ENCODE data around the gene UBR3.

DNA sequence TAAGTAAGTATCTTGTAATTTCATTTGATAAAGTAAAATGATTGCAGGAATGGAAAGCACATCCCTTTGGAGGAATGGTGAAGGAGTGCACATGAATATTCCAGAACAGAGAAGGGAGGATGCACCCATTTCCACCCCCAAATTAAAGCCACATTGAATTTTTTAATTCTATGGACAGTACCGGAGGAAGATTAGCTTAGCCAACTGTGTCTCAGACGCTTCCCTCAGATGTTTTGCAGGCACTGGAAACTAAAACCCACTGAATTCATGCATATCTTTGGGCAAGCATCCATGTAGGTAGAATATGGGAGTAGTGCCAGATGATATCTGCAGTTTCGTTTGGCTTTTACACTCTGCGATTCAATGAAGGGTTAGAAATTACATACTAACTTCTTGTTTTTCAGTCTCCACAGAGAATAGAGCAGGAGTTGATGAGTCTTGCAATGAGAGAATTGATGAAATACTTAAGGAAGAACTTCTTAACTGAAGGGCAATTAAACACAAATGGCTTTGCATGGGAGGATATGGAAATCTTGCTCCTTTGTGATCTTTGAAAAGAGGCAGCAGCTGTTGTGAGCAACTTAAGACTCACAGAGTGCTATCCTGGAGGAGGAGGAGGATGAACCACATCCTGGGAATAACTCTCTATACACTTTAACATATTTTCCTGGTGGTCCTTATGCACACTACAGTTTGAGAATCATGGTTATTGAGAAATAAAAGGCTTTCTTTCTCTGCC lies 279.0 kb downstream of the UBR3 start:
- no peak for TF ChIP-seq JUNB (IDR thresholded peaks at IDR 0.05; ENCODE audit: unreplicated experiment)
- no peak for TF ChIP-seq POLR2AphosphoS5 (IDR thresholded peaks at IDR 0.05; ENCODE audit: low read depth)
- TF ChIP-seq, protein P1, sequence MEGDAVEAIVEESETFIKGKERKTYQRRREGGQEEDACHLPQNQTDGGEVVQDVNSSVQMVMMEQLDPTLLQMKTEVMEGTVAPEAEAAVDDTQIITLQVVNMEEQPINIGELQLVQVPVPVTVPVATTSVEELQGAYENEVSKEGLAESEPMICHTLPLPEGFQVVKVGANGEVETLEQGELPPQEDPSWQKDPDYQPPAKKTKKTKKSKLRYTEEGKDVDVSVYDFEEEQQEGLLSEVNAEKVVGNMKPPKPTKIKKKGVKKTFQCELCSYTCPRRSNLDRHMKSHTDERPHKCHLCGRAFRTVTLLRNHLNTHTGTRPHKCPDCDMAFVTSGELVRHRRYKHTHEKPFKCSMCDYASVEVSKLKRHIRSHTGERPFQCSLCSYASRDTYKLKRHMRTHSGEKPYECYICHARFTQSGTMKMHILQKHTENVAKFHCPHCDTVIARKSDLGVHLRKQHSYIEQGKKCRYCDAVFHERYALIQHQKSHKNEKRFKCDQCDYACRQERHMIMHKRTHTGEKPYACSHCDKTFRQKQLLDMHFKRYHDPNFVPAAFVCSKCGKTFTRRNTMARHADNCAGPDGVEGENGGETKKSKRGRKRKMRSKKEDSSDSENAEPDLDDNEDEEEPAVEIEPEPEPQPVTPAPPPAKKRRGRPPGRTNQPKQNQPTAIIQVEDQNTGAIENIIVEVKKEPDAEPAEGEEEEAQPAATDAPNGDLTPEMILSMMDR (conservative IDR thresholded peaks at IDR 0.05; ENCODE audit: low read depth in 2 of 2) = no peak
- no peak for TF ChIP-seq ZNF331 (CRISPR knock-in tag; IDR thresholded peaks at IDR 0.05; ENCODE audit: low read depth)
- TF ChIP-seq, protein P2, sequence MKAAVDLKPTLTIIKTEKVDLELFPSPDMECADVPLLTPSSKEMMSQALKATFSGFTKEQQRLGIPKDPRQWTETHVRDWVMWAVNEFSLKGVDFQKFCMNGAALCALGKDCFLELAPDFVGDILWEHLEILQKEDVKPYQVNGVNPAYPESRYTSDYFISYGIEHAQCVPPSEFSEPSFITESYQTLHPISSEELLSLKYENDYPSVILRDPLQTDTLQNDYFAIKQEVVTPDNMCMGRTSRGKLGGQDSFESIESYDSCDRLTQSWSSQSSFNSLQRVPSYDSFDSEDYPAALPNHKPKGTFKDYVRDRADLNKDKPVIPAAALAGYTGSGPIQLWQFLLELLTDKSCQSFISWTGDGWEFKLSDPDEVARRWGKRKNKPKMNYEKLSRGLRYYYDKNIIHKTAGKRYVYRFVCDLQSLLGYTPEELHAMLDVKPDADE (IDR thresholded peaks at IDR 0.05) = no peak
- TF ChIP-seq NANOG (IDR thresholded peaks at IDR 0.05; ENCODE audit: borderline replicate concordance) = peak; percentile 93
- TF ChIP-seq EZH2 (IDR thresholded peaks at IDR 0.05; ENCODE audit: low read depth, unreplicated experiment) = no peak
- TF ChIP-seq, protein P3, sequence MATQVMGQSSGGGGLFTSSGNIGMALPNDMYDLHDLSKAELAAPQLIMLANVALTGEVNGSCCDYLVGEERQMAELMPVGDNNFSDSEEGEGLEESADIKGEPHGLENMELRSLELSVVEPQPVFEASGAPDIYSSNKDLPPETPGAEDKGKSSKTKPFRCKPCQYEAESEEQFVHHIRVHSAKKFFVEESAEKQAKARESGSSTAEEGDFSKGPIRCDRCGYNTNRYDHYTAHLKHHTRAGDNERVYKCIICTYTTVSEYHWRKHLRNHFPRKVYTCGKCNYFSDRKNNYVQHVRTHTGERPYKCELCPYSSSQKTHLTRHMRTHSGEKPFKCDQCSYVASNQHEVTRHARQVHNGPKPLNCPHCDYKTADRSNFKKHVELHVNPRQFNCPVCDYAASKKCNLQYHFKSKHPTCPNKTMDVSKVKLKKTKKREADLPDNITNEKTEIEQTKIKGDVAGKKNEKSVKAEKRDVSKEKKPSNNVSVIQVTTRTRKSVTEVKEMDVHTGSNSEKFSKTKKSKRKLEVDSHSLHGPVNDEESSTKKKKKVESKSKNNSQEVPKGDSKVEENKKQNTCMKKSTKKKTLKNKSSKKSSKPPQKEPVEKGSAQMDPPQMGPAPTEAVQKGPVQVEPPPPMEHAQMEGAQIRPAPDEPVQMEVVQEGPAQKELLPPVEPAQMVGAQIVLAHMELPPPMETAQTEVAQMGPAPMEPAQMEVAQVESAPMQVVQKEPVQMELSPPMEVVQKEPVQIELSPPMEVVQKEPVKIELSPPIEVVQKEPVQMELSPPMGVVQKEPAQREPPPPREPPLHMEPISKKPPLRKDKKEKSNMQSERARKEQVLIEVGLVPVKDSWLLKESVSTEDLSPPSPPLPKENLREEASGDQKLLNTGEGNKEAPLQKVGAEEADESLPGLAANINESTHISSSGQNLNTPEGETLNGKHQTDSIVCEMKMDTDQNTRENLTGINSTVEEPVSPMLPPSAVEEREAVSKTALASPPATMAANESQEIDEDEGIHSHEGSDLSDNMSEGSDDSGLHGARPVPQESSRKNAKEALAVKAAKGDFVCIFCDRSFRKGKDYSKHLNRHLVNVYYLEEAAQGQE (IDR thresholded peaks at IDR 0.05; ENCODE audit: unreplicated experiment) = no peak
- no peak for TF ChIP-seq EZH2phosphoT487 (IDR thresholded peaks at IDR 0.05; ENCODE audit: unreplicated experiment)
- TF ChIP-seq STAT1 (IDR thresholded peaks at IDR 0.05; ENCODE audit: unreplicated experiment) = no peak
- TF ChIP-seq ZNF114 (CRISPR knock-in tag; IDR thresholded peaks at IDR 0.05) = no peak
- no peak for TF ChIP-seq CREB1 (CRISPR knock-in tag; IDR thresholded peaks at IDR 0.05; ENCODE audit: low read depth)
- TF ChIP-seq, protein P4, sequence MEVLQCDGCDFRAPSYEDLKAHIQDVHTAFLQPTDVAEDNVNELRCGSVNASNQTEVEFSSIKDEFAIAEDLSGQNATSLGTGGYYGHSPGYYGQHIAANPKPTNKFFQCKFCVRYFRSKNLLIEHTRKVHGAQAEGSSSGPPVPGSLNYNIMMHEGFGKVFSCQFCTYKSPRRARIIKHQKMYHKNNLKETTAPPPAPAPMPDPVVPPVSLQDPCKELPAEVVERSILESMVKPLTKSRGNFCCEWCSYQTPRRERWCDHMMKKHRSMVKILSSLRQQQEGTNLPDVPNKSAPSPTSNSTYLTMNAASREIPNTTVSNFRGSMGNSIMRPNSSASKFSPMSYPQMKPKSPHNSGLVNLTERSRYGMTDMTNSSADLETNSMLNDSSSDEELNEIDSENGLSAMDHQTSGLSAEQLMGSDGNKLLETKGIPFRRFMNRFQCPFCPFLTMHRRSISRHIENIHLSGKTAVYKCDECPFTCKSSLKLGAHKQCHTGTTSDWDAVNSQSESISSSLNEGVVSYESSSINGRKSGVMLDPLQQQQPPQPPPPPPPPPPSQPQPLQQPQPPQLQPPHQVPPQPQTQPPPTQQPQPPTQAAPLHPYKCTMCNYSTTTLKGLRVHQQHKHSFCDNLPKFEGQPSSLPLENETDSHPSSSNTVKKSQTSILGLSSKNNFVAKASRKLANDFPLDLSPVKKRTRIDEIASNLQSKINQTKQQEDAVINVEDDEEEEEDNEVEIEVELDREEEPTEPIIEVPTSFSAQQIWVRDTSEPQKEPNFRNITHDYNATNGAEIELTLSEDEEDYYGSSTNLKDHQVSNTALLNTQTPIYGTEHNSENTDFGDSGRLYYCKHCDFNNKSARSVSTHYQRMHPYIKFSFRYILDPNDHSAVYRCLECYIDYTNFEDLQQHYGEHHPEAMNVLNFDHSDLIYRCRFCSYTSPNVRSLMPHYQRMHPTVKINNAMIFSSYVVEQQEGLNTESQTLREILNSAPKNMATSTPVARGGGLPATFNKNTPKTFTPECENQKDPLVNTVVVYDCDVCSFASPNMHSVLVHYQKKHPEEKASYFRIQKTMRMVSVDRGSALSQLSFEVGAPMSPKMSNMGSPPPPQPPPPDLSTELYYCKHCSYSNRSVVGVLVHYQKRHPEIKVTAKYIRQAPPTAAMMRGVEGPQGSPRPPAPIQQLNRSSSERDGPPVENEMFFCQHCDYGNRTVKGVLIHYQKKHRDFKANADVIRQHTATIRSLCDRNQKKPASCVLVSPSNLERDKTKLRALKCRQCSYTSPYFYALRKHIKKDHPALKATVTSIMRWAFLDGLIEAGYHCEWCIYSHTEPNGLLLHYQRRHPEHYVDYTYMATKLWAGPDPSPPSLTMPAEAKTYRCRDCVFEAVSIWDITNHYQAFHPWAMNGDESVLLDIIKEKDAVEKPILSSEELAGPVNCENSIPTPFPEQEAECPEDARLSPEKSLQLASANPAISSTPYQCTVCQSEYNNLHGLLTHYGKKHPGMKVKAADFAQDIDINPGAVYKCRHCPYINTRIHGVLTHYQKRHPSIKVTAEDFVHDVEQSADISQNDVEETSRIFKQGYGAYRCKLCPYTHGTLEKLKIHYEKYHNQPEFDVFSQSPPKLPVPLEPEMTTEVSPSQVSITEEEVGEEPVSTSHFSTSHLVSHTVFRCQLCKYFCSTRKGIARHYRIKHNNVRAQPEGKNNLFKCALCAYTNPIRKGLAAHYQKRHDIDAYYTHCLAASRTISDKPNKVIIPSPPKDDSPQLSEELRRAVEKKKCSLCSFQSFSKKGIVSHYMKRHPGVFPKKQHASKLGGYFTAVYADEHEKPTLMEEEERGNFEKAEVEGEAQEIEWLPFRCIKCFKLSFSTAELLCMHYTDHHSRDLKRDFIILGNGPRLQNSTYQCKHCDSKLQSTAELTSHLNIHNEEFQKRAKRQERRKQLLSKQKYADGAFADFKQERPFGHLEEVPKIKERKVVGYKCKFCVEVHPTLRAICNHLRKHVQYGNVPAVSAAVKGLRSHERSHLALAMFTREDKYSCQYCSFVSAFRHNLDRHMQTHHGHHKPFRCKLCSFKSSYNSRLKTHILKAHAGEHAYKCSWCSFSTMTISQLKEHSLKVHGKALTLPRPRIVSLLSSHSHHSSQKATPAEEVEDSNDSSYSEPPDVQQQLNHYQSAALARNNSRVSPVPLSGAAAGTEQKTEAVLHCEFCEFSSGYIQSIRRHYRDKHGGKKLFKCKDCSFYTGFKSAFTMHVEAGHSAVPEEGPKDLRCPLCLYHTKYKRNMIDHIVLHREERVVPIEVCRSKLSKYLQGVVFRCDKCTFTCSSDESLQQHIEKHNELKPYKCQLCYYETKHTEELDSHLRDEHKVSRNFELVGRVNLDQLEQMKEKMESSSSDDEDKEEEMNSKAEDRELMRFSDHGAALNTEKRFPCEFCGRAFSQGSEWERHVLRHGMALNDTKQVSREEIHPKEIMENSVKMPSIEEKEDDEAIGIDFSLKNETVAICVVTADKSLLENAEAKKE (CRISPR knock-in tag; IDR thresholded peaks at IDR 0.05) = peak; percentile 70; the same call in 1 of the 2 replicates

Measured in GM23338 (cell line).